ENCODE measurements around the gene GNG10. TPM values are rescaled to one million over a fixed set of nuclear protein-coding genes. Genes with fewer than 3 reads are reported as not detected.

GNG10 gene
- total RNA-seq, 1 donor from 2014 or later, result 27.5 TPM

DNA sequence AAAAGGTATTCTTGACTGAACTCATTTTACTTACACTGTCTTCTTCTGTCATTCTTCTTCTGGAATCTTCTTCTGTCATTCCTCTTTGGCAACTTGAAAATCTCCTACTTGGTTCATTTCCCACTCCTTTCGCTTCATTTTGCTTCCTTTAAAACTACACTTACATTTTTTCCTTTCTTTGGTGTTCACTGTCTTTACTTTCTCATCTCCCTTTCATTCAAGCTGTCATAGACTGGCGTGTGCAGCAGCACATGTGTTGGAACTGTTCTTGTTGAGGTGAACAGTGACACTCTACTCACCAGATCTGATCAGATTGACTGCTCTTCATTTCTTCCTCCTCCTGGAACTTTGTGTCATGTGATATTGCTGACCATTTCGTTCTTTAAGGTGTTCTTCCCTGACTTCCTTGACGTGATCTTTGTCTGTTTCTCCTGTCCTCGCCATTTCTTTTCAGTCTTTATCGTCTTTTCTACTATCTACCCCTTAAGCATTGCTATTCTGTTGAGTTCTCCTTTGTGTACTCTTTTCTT lies 23.9 kb upstream of the GNG10 start:
- Mint-ChIP-seq H3K27me3 (no peaks in the 10 kb centered on the region), H3K36me3 (ENCODE audit: insufficient read depth) (peaks cover 1% of the 10 kb centered on the region), H3K9me3 (ENCODE audit: low read depth) (no peaks in the 10 kb centered on the region), H3K4me3 (ENCODE audit: low read depth) (no peak overlapping the region), H3K27ac (no peak overlapping the region), H3K4me1 (ENCODE audit: low read depth) (peaks cover 25% of the 10 kb centered on the region)
- DNase-seq (ENCODE audit: low spot score, unreplicated experiment), result no peak
- TF ChIP-seq, protein P1, sequence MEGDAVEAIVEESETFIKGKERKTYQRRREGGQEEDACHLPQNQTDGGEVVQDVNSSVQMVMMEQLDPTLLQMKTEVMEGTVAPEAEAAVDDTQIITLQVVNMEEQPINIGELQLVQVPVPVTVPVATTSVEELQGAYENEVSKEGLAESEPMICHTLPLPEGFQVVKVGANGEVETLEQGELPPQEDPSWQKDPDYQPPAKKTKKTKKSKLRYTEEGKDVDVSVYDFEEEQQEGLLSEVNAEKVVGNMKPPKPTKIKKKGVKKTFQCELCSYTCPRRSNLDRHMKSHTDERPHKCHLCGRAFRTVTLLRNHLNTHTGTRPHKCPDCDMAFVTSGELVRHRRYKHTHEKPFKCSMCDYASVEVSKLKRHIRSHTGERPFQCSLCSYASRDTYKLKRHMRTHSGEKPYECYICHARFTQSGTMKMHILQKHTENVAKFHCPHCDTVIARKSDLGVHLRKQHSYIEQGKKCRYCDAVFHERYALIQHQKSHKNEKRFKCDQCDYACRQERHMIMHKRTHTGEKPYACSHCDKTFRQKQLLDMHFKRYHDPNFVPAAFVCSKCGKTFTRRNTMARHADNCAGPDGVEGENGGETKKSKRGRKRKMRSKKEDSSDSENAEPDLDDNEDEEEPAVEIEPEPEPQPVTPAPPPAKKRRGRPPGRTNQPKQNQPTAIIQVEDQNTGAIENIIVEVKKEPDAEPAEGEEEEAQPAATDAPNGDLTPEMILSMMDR (IDR thresholded peaks at IDR 0.05; ENCODE audit: unreplicated experiment), result no peak

DNA sequence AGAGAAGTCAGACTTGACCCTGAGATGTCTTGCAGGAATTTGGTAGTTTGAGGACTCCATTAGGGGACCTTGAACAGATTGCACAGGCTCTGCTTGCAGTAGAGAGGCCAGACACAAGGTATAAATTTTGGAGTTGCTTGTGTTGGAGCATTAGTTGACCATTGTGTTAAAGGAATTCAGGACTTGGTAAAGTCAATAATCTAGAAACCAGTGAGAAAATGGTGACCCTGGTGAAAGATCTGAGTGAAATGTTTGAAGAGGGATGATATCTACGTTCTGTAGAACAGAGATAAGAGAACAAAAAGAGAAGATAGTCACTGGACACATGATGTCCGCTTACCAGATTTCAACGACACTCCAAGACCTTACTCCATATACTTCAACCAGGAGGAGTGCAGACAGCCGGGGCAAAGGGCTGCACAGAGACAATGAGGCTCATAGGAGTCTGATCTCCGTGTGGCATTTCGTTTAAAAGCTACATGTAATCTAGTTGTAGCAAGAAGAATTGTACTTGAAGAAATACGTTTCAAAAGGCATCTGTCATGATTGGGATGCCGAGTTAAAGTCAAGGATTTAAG lies 17.1 kb upstream of the GNG10 start:
- TF ChIP-seq, protein P1 (IDR thresholded peaks at IDR 0.05; ENCODE audit: unreplicated experiment), result no peak
- Mint-ChIP-seq H3K36me3 (ENCODE audit: insufficient read depth) (peaks cover 23% of the 10 kb centered on the region), H3K27ac (peak overlapping the region; percentile 0), H3K9me3 (ENCODE audit: low read depth) (no peaks in the 10 kb centered on the region), H3K4me3 (ENCODE audit: low read depth) (no peak overlapping the region), H3K27me3 (no peaks in the 10 kb centered on the region), H3K4me1 (ENCODE audit: low read depth) (peaks cover 4% of the 10 kb centered on the region)
- DNase-seq (ENCODE audit: low spot score, unreplicated experiment), result no peak

DNA sequence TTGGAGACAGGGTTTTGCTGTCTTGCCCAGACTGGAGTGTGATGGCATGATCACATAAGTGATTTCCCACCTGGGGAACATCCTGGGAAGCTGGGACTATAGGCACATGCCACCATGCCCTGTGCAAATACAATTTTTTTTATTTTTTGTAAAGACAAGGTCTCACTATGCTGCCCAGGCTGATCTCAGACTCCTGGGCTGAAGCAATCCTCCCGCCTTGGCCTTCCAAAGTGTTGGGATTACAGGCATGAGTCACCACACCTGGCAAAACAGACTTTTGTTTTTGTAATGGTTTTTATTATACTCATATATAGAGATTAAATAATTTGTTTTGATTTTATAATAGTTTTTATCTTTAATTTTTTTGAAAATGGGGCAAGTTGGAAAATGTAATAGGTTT lies 15.6 kb upstream of the GNG10 start:
- Mint-ChIP-seq H3K4me3 (ENCODE audit: low read depth) (no peak overlapping the region), H3K9me3 (ENCODE audit: low read depth) (no peaks in the 10 kb centered on the region), H3K27me3 (no peaks in the 10 kb centered on the region), H3K4me1 (ENCODE audit: low read depth) (peaks cover 5% of the 10 kb centered on the region), H3K36me3 (ENCODE audit: insufficient read depth) (peaks cover 26% of the 10 kb centered on the region), H3K27ac (no peak overlapping the region)
- no peak for DNase-seq (ENCODE audit: low spot score, unreplicated experiment)
- TF ChIP-seq, protein P1 (IDR thresholded peaks at IDR 0.05; ENCODE audit: unreplicated experiment), result no peak

DNA sequence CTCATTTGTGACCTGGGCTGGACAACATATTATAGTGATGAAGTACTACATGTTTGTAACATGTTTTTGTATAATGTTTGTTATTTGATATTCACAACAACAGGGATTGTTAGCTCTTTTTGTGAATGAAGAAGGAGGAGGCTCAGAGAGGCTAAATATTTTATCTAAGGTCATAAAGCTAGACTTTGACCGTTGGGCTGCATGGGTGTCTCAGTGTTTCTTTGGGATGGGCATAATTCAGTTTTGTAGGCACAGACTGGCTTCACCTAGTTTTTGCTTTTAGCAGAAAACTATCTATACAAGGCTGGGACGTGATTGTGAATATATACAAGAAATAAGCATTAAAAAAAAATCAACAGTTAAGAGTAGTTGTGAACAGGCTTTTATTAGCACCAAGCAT lies 15.0 kb upstream of the GNG10 start:
- H3K9me3 Mint-ChIP-seq (ENCODE audit: low read depth), result no peaks in the 10 kb centered on the region
- no peaks in the 10 kb centered on the region for H3K27me3 Mint-ChIP-seq
- TF ChIP-seq, protein P1 (IDR thresholded peaks at IDR 0.05; ENCODE audit: unreplicated experiment), result no peak
- H3K36me3 Mint-ChIP-seq (ENCODE audit: insufficient read depth), result peaks cover 26% of the 10 kb centered on the region
- H3K4me3 Mint-ChIP-seq (ENCODE audit: low read depth), result no peak overlapping the region
- H3K27ac Mint-ChIP-seq, result no peak overlapping the region
- H3K4me1 Mint-ChIP-seq (ENCODE audit: low read depth), result peaks cover 5% of the 10 kb centered on the region
- no peak for DNase-seq (ENCODE audit: low spot score, unreplicated experiment)

DNA sequence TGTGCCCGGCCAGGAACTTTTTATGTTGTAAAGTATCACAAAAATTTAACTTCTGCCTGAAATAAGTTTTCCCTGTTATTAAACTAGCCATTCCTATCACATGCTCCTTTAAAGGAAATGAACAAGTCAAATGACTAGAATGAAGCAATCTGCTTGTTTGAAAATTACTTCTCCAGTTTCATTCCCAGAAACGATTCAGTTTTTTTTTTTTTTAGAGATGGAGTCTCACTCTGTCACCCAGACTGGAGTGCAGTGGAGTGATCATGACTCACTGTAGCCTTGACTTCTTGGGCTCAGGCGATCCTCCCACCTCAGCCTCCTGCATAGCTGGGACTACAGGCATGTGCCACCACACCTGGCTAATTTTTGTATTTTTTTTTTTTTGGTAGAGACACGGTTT lies 13.3 kb upstream of the GNG10 start:
- Mint-ChIP-seq H3K4me3 (ENCODE audit: low read depth) (no peak overlapping the region), H3K36me3 (ENCODE audit: insufficient read depth) (peaks cover 23% of the 10 kb centered on the region), H3K4me1 (ENCODE audit: low read depth) (peaks cover 5% of the 10 kb centered on the region), H3K27me3 (no peaks in the 10 kb centered on the region), H3K27ac (no peak overlapping the region), H3K9me3 (ENCODE audit: low read depth) (no peaks in the 10 kb centered on the region)
- TF ChIP-seq, protein P1 (IDR thresholded peaks at IDR 0.05; ENCODE audit: unreplicated experiment), result no peak
- no peak for DNase-seq (ENCODE audit: low spot score, unreplicated experiment)
